Mammary epithelial cell (primary cell): ENCODE measurements around the gene USP15.

Experiments used
- CTCF ChIP-seq, 2 donors: IDR thresholded peaks in 1 of 2; conservative IDR thresholded peaks in 1 of 2; 2 replicates each; pipeline ENCODE4 v1.5.1; 2011 to 2012; ENCODE audit warnings: inconsistent platforms in 2 of 2, low read length in 2 of 2, mild to moderate bottlenecking in 2 of 2, control low read depth in 1 of 2, low read depth in 1 of 2; ENCODE audit not compliant: insufficient read depth in 1 of 2; ENCODE audit errors: extremely low read depth in 1 of 2
- EZH2 ChIP-seq: IDR thresholded peaks from 2 replicates; pipeline ENCODE4 v1.6.1; 2012; ENCODE audit warnings: low read length, inconsistent platforms, borderline replicate concordance

- TF ChIP-seq EZH2 (no peak), CTCF (conservative IDR thresholded peaks at IDR 0.05 in 1 of 2, IDR thresholded peaks at IDR 0.05 in 1 of 2; ENCODE audit: extremely low read depth in 1 of 2, insufficient read depth in 1 of 2, low read depth in 1 of 2, low read length in 2 of 2) (no peak)
Measured at GRCh38 chr12:62335057-62335456, 74.9 kb downstream of the USP15 start.
